IMR-90 (cell line): ENCODE results near the gene ZFP92. TPM values are rescaled to one million over a fixed set of nuclear protein-coding genes. Genes with fewer than 3 reads are reported as not detected.
A peak's percentile ranks its signal among the peaks of the same experiment; 100 is the strongest.

Source experiments
- ATAC-seq: fragments of 200-7000 bp; cut with Tn5 transposase; 2 replicates; pipeline ENCODE4 v1.9.1; 2020; ENCODE audit warnings: low read depth, mild to moderate bottlenecking, moderate library complexity
- BruUV-seq: library from RNA; stranded (reverse); fragments of 400-500 nt; replicated peaks from 2 replicates; lab custom pipeline; 2021; lab: Mats Ljungman, UMichigan
- CTCF ChIA-PET: fragments of 300-600 bp; formaldehyde crosslinking; extraction: SDS; loops from one replicate; lab custom pipeline; 2021; ENCODE audit warnings: antibody characterized with exemption; lab: Yijun Ruan, JAX
- POLR2A ChIA-PET: fragments of 300-600 bp; sonication (Branson Sonifier 250); formaldehyde crosslinking; loops from one replicate; lab custom pipeline; 2022; ENCODE audit warnings: antibody characterized with exemption; ENCODE audit not compliant: unreplicated experiment; lab: Charles Lee
- DNase-seq: peaks from one replicate; pipeline ENCODE4 v3.0.0; 2013
- H2AFZ ChIP-seq: replicated peaks from 2 replicates; pipeline ENCODE3; 2013; ENCODE audit warnings: low read length, mild to moderate bottlenecking; ENCODE audit not compliant: poor library complexity
- H2AK5ac ChIP-seq: 2 replicates; pipeline ENCODE4 v1.6.1; 2013; ENCODE audit warnings: low read depth, low read length, inconsistent platforms
- H2AK9ac ChIP-seq: replicated peaks from 2 replicates; pipeline ENCODE3; 2013; ENCODE audit warnings: mild to moderate bottlenecking, low read depth, low read length, moderate library complexity; ENCODE audit not compliant: poor library complexity
- H2BK120ac ChIP-seq: 2 replicates; pipeline ENCODE4 v1.6.1; 2013; ENCODE audit warnings: low read depth, low read length, inconsistent platforms
- H2BK15ac ChIP-seq: 3 replicates; pipeline ENCODE4 v1.6.1; 2013; ENCODE audit warnings: low read depth, low read length, inconsistent platforms
- H2BK20ac ChIP-seq: 2 replicates; pipeline ENCODE4 v1.6.1; 2013; ENCODE audit warnings: low read depth, mild to moderate bottlenecking, inconsistent platforms, low read length, moderate library complexity
- H2BK5ac ChIP-seq: 2 replicates; pipeline ENCODE4 v1.6.1; 2013; ENCODE audit warnings: mild to moderate bottlenecking, low read depth, low read length, inconsistent platforms; ENCODE audit not compliant: poor library complexity, severe bottlenecking
- H3K14ac ChIP-seq: replicated peaks from 2 replicates; pipeline ENCODE4 v1.6.1; 2013; ENCODE audit warnings: low read depth, low read length, inconsistent platforms
- H3K18ac ChIP-seq: 2 replicates; pipeline ENCODE4 v1.6.1; 2013; ENCODE audit warnings: low read depth, low read length, control low read depth
- H3K23ac ChIP-seq: 2 replicates; pipeline ENCODE4 v1.6.1; 2013; ENCODE audit warnings: low read depth, low read length, inconsistent platforms
- H3K27ac ChIP-seq: 2 replicates; pipeline ENCODE4 v1.5.1; 2013; ENCODE audit warnings: mild to moderate bottlenecking, control low read depth, low read length; ENCODE audit not compliant: insufficient read depth
- H3K27me3 ChIP-seq: 2 replicates; pipeline ENCODE4 v1.6.1; 2013; ENCODE audit warnings: low read length; ENCODE audit not compliant: control insufficient read depth, insufficient read depth
- H3K36me3 ChIP-seq: 2 replicates; pipeline ENCODE4 v1.6.1; 2013; ENCODE audit warnings: low read length, mixed read lengths; ENCODE audit not compliant: control insufficient read depth, insufficient read depth
- H3K4ac ChIP-seq: 2 replicates; pipeline ENCODE4 v1.6.1; 2013; ENCODE audit warnings: low read depth, low read length, inconsistent platforms
- H3K4me1 ChIP-seq: 2 replicates; pipeline ENCODE4 v1.6.1; 2013; ENCODE audit warnings: low read length, mixed read lengths; ENCODE audit not compliant: control insufficient read depth, insufficient read depth
- H3K4me2 ChIP-seq: 2 replicates; pipeline ENCODE4 v1.6.1; 2013; ENCODE audit warnings: low read depth, mild to moderate bottlenecking, control low read depth, low read length, moderate library complexity
- H3K4me3 ChIP-seq: 2 replicates; pipeline ENCODE4 v1.5.1; 2013; ENCODE audit warnings: low read depth, mild to moderate bottlenecking, control low read depth, low read length, moderate library complexity; ENCODE audit not compliant: insufficient read depth
- H3K56ac ChIP-seq: 2 replicates; pipeline ENCODE4 v1.6.1; 2013; ENCODE audit warnings: low read length, inconsistent platforms; ENCODE audit not compliant: insufficient read depth; ENCODE audit errors: extremely low read depth
- H3K79me1 ChIP-seq, 2 experiments: 2 replicates each; pipeline ENCODE4 v1.6.1; 2013; ENCODE audit warnings: low read length in 2 of 2, inconsistent platforms in 1 of 2, low read depth in 1 of 2
- H3K9ac ChIP-seq: 2 replicates; pipeline ENCODE4 v1.6.1; 2013; ENCODE audit warnings: low read depth, low read length, control low read depth
- H3K9me1 ChIP-seq: 2 replicates; pipeline ENCODE4 v1.6.1; 2013; ENCODE audit warnings: low read length, inconsistent platforms; ENCODE audit not compliant: insufficient read depth
- H3K9me3 ChIP-seq: 2 replicates; pipeline ENCODE4 v1.6.1; 2013; ENCODE audit warnings: low read length; ENCODE audit not compliant: control insufficient read depth, insufficient read depth
- H4K20me1 ChIP-seq: 2 replicates; pipeline ENCODE4 v1.6.1; 2013; ENCODE audit warnings: low read length, inconsistent platforms; ENCODE audit not compliant: insufficient read depth
- H4K5ac ChIP-seq: 2 replicates; pipeline ENCODE4 v1.6.1; 2013; ENCODE audit warnings: mild to moderate bottlenecking, low read depth, low read length, control low read depth
- H4K8ac ChIP-seq, 2 experiments: 2 replicates each; pipeline ENCODE4 v1.6.1; 2013; ENCODE audit warnings: low read depth in 2 of 2, low read length in 2 of 2, control low read depth in 1 of 2, inconsistent platforms in 1 of 2
- H4K91ac ChIP-seq: 2 replicates; pipeline ENCODE4 v1.6.1; 2013; ENCODE audit warnings: low read depth, low read length, inconsistent platforms; ENCODE audit not compliant: insufficient read depth
- BHLHE40 ChIP-seq: fragments of 150-350 bp; IDR thresholded peaks from 2 replicates; pipeline ENCODE4 v1.6.1; 2016; ENCODE audit warnings: mild to moderate bottlenecking, low read depth, low read length
- CEBPB ChIP-seq: IDR thresholded peaks from 2 replicates; pipeline ENCODE4 v1.6.1; 2012; ENCODE audit warnings: low read depth, low read length, improper control_type of control experiment
- CHD1 ChIP-seq: IDR thresholded peaks from 2 replicates; pipeline ENCODE4 v1.6.1; 2012; ENCODE audit warnings: low read depth, low read length, improper control_type of control experiment
- CTCF ChIP-seq: conservative IDR thresholded peaks from 2 replicates; pipeline ENCODE4 v1.5.1; 2012; ENCODE audit warnings: mild to moderate bottlenecking, low read depth, low read length, improper control_type of control experiment
- ELK1 ChIP-seq: fragments of 150-350 bp; IDR thresholded peaks from 2 replicates; pipeline ENCODE4 v1.6.1; 2016; ENCODE audit warnings: low read depth, mild to moderate bottlenecking, low read length, moderate library complexity, borderline replicate concordance
- FOS ChIP-seq: fragments of 150-350 bp; IDR thresholded peaks from 2 replicates; pipeline ENCODE4 v1.6.1; 2016; ENCODE audit warnings: low read depth, low read length
- MAFK ChIP-seq: IDR thresholded peaks from 2 replicates; pipeline ENCODE4 v1.6.1; 2012; ENCODE audit warnings: low read depth, low read length, improper control_type of control experiment
- MAZ ChIP-seq: IDR thresholded peaks from 2 replicates; pipeline ENCODE4 v1.6.1; 2012; ENCODE audit warnings: low read depth, mild to moderate bottlenecking, low read length, improper control_type of control experiment, moderate library complexity, borderline replicate concordance
- MXI1 ChIP-seq: IDR thresholded peaks from 2 replicates; pipeline ENCODE4 v1.6.1; 2012; ENCODE audit warnings: low read depth, mild to moderate bottlenecking, low read length, moderate library complexity, borderline replicate concordance
- POLR2A ChIP-seq: IDR thresholded peaks from 2 replicates; pipeline ENCODE4 v1.6.1; 2012; ENCODE audit warnings: mild to moderate bottlenecking, low read depth, low read length
- RAD21 ChIP-seq: IDR thresholded peaks from 2 replicates; pipeline ENCODE4 v1.6.1; 2012; ENCODE audit warnings: low read length, improper control_type of control experiment
- RCOR1 ChIP-seq: IDR thresholded peaks from 2 replicates; pipeline ENCODE4 v1.6.1; 2012; ENCODE audit warnings: mild to moderate bottlenecking, low read length, improper control_type of control experiment; ENCODE audit not compliant: insufficient replicate concordance
- RFX5 ChIP-seq: IDR thresholded peaks from 2 replicates; pipeline ENCODE4 v1.8.0; 2012; ENCODE audit warnings: low read depth, mild to moderate bottlenecking, low read length, moderate library complexity
- SMC3 ChIP-seq: fragments of 150-350 bp; IDR thresholded peaks from 2 replicates; pipeline ENCODE4 v1.6.1; 2016; ENCODE audit warnings: low read depth, mild to moderate bottlenecking, antibody characterized with exemption, low read length, moderate library complexity
- WGBS, 2 experiments: methylation state at CpG; one replicate each; pipeline versions ENCODE4 v1.1.5 to v1.1.7; 2013; ENCODE audit warnings: missing lambda C conversion rate in 2 of 2; ENCODE audit not compliant: insufficient read length in 1 of 2; ENCODE audit errors: extremely low coverage in 2 of 2; 5-methylcytosine and 5-hydroxymethylcytosine counted together
- dilution Hi-C: fragments of 300-500 bp; cut with HindIII; formaldehyde crosslinking; loops from one replicate; pipeline ENCODE4 v1.14.3; 2018; ENCODE audit warnings: low sequenced_read_pairs; ENCODE audit not compliant: unreplicated experiment
- in situ Hi-C: fragments of 300-500 bp; cut with MboI; formaldehyde crosslinking; loops from 3 replicates; pipeline ENCODE4 v1.14.3; 2019; ENCODE audit warnings: low sequenced_read_pairs, inconsistent platforms, mixed read lengths
- intact Hi-C: fragments of 100-400 bp; cut with micrococcal nuclease; formaldehyde crosslinking; loops from 2 replicates; pipeline ENCODE4 v1.10.0; 2022
- polyA plus RNA-seq, 3 experiments: library from polyadenylated mRNA; depleted of rRNA; stranded (reverse); fragments of >200 nt; gene quantifications; 2 replicates each; pipeline ENCODE4 v1.2.3, GENCODE V29; 2012; ENCODE audit warnings: low replicate concordance in 1 of 3
- total RNA-seq: library from RNA; depleted of rRNA; stranded (reverse); fragments of >200 nt; gene quantifications from 2 replicates; pipeline ENCODE4 v1.2.3, GENCODE V29; 2012
- TF ChIP-seq, protein P1 (sequence below): fragments of 150-350 bp; IDR thresholded peaks from 2 replicates; pipeline ENCODE4 v1.6.1; 2017; ENCODE audit warnings: mild to moderate bottlenecking, antibody characterized with exemption, low read length, low read depth

Gene ZFP92
- total and polyA plus RNA-seq, 2 of the 4 experiments (the other 2 are of a cell fraction): under 0.01 to 0.03 TPM

DNA sequence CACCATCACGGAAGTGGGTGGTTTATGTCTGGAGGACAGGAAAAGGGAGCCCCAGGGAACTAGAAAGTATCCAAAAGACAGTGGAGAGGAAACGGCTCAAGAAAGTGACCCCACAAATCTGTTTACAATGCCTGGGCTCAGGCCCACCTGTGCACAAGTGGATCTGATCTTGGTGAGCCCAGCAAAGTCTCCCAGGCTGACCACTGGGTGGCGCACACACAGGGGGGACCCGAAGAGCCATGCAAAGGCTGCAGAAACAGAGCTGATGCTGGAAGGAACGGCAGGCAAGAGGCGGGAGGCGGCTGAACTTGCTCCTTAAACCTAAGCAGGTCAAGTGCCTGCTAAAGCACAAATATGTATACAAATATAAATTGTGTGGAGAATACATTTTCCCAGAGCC, 49.6 kb downstream of the ZFP92 start:
- Histone ChIP-seq H3K14ac (no peak overlapping the region), H3K79me1 (no peaks in the 10 kb centered on the region), H3K18ac (no peak overlapping the region), H3K9ac (no peak overlapping the region), H2AK5ac (no peak overlapping the region), H2AFZ (no peak overlapping the region), H3K27me3 (no peaks in the 10 kb centered on the region), H3K4me2 (no peak overlapping the region), H2BK120ac (peak overlapping the region; percentile 16; the same call in 1 of the 2 replicates), H3K56ac (no peak overlapping the region), H3K27ac (no peak overlapping the region), H3K9me3 (no peaks in the 10 kb centered on the region; the same call in 1 of the 2 replicates), H4K91ac (peak overlapping the region; percentile 50; the same call in 1 of the 2 replicates), H2BK5ac (no peak overlapping the region), H3K4me1 (no peaks in the 10 kb centered on the region; the same call in 1 of the 2 replicates), H3K9me1 (no peaks in the 10 kb centered on the region; the same call in 1 of the 2 replicates), H4K5ac (no peak overlapping the region), H3K4me3 (no peak overlapping the region), H4K8ac (no peak overlapping the region), H2BK15ac (no peak overlapping the region), H3K23ac (no peak overlapping the region), H3K36me3 (no peaks in the 10 kb centered on the region; the same call in 1 of the 2 replicates), H3K4ac (peak overlapping the region; percentile 33; the same call in 1 of the 2 replicates), H4K20me1 (no peaks in the 10 kb centered on the region), H2AK9ac (peak overlapping the region; percentile 17), H2BK20ac (peak overlapping the region; percentile 8; the same call in 1 of the 2 replicates)
- no TSS peak for BruUV-seq
- TF ChIP-seq CHD1 (no peak), CTCF (peak; percentile 45), SMC3 (peak; percentile 39), FOS (no peak), ELK1 (no peak), MAZ (no peak), MAFK (no peak), BHLHE40 (no peak), RFX5 (no peak), POLR2A (no peak), RCOR1 (no peak), MXI1 (no peak), RAD21 (peak; percentile 28), CEBPB (no peak)
- TF ChIP-seq, protein P1, sequence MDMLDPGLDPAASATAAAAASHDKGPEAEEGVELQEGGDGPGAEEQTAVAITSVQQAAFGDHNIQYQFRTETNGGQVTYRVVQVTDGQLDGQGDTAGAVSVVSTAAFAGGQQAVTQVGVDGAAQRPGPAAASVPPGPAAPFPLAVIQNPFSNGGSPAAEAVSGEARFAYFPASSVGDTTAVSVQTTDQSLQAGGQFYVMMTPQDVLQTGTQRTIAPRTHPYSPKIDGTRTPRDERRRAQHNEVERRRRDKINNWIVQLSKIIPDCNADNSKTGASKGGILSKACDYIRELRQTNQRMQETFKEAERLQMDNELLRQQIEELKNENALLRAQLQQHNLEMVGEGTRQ: no peak
- dilution Hi-C loops: no loop called here
- ChIA-PET CTCF (interaction anchor here (0.6 to 1.9 kb wide), 3 partner anchors 9 to 50 kb away, joined by 3 to 7 read pairs (median 7); no protein-coding TSS in a partner anchor), POLR2A (no interaction called here)
- ATAC-seq: peak; percentile 66
- in situ Hi-C loops: loop anchor here (25.0 kb wide), 1 partner anchor 424 kb away; no protein-coding TSS in a partner anchor
- DNase-seq: peak; percentile 39
- intact Hi-C loops: loop anchor here (2.0 kb wide), 2 partner anchors 46 to 428 kb away; no protein-coding TSS in a partner anchor
- 83% methylated on average over 1 of the region's 7 CpGs; no CpG with 5 or more reads in 1 of the 2 experiments for WGBS, 2 experiments
